Stimulated activated CD8-positive, alpha-beta memory T cell treated with anti-CD3 and anti-CD28 coated beads, Interleukin-15, amount 100 ng/mL, for 48 hours (primary cell): ENCODE data around the gene RPUSD4.

Experiments
- DNase-seq, 2 donors: peaks; one replicate each; pipeline ENCODE4 v3.0.0-alpha.2; 2020; ENCODE audit warnings: low read depth in 2 of 2

RPUSD4 gene

GRCh38 chr11:126182787-126183445 is 28.5 kb downstream of the RPUSD4 start:
- DNase-seq = no peak

- no peak for DNase-seq
Observed at GRCh38 chr11:126181939-126182730, 29.3 kb downstream of the RPUSD4 start.

- no peak for DNase-seq
Observed at GRCh38 chr11:126176853-126177470, 34.5 kb downstream of the RPUSD4 start.

- no peak for DNase-seq
Observed at GRCh38 chr11:126175393-126175792, 36.1 kb downstream of the RPUSD4 start.

- DNase-seq = no peak
Observed at GRCh38 chr11:126174816-126175215, 36.6 kb downstream of the RPUSD4 start.

GRCh38 chr11:126173257-126173656 is 38.2 kb downstream of the RPUSD4 start:
- DNase-seq = no peak

- DNase-seq = no peak
Observed at GRCh38 chr11:126172596-126173038, 38.8 kb downstream of the RPUSD4 start.

- DNase-seq = no peak
Observed at GRCh38 chr11:126169291-126169690, 42.2 kb downstream of the RPUSD4 start.

GRCh38 chr11:126167488-126167887 is 44.0 kb downstream of the RPUSD4 start:
- DNase-seq = no peak

GRCh38 chr11:126166413-126166812 is 45.0 kb downstream of the RPUSD4 start:
- no peak for DNase-seq

GRCh38 chr11:126165757-126166156 is 45.7 kb downstream of the RPUSD4 start:
- no peak for DNase-seq

- DNase-seq = no peak
Observed at GRCh38 chr11:126165311-126165720, 46.1 kb downstream of the RPUSD4 start.

- no peak for DNase-seq
Observed at GRCh38 chr11:126164781-126165180, 46.7 kb downstream of the RPUSD4 start.

- DNase-seq = no peak
Observed at GRCh38 chr11:126163779-126164178, 47.7 kb downstream of the RPUSD4 start.

- no peak for DNase-seq
Observed at GRCh38 chr11:126163074-126163700, 48.3 kb downstream of the RPUSD4 start.

GRCh38 chr11:126162306-126163030 is 49.0 kb downstream of the RPUSD4 start:
- no peak for DNase-seq

- DNase-seq = no peak
Observed at GRCh38 chr11:126161023-126161391, 50.4 kb downstream of the RPUSD4 start.

GRCh38 chr11:126160345-126161022 is 51.0 kb downstream of the RPUSD4 start:
- no peak for DNase-seq

- DNase-seq = no peak
Observed at GRCh38 chr11:126159719-126160344, 51.6 kb downstream of the RPUSD4 start.

GRCh38 chr11:126158054-126158791 is 53.2 kb downstream of the RPUSD4 start:
- DNase-seq = no peak
